Colonic mucosa (tissue), 4 donors: Measurements from ENCODE around the gene ADAMTS18. TPM values are rescaled to one million over a fixed set of nuclear protein-coding genes. Genes with fewer than 3 reads are reported as not detected.
"Not testable (repeated sequence)": the region's sequence is repeated elsewhere in the genome, so short reads cannot be mapped to it uniquely, and the experiment has no call there.

Source experiments
- DNase-seq: peaks from one replicate; pipeline ENCODE4 v3.0.0-alpha.2; 2020
- H3K27ac ChIP-seq: fragments of 200-600 bp; one replicate; pipeline ENCODE4 v1.8.0; 2021
- H3K27me3 ChIP-seq: fragments of 200-600 bp; one replicate; pipeline ENCODE4 v1.8.0; 2021
- H3K36me3 ChIP-seq: fragments of 200-600 bp; one replicate; pipeline ENCODE4 v1.8.0; 2021
- H3K4me1 ChIP-seq: fragments of 200-600 bp; one replicate; pipeline ENCODE4 v1.8.0; 2021; ENCODE audit warnings: mild to moderate bottlenecking
- H3K4me3 ChIP-seq: fragments of 200-600 bp; one replicate; pipeline ENCODE4 v1.8.0; 2021
- H3K9ac ChIP-seq, 2 donors: one replicate each; pipeline ENCODE4 v1.7.0; 2013; ENCODE audit warnings: control low read depth in 2 of 2, low read depth in 2 of 2, low read length in 2 of 2
- H3K9me3 ChIP-seq: fragments of 200-600 bp; one replicate; pipeline ENCODE4 v1.8.0; 2021
- intact Hi-C: fragments of 100-400 bp; cut with DNase I; formaldehyde crosslinking; loops from one replicate; pipeline ENCODE4 v1.14.1; 2022
- total RNA-seq, 2 donors: library from RNA; stranded (reverse); fragmentation: NEBNext Ultra II Directional in 1 of 2; extraction: Animal tissue kit (Norgen Biotek cat#: 25700) in 1 of 2; gene quantifications; one replicate each; pipeline ENCODE4 v1.2.1, GENCODE V29; 2021
- TF ChIP-seq, protein P1 (sequence below): fragments of 200-600 bp; IDR thresholded peaks from one replicate; pipeline ENCODE4 v1.8.0; 2022; ENCODE audit warnings: antibody characterized with exemption, mild to moderate bottlenecking
- donor health status: healthy.
- donor health status: DM: no; HTN: no; CAD: no.
- donor health status: DM: no; HTN: no; CAD: no.

Gene ADAMTS18
- total RNA-seq, 2 donors from 2014 or later, result 0.05 to 0.29 TPM

DNA sequence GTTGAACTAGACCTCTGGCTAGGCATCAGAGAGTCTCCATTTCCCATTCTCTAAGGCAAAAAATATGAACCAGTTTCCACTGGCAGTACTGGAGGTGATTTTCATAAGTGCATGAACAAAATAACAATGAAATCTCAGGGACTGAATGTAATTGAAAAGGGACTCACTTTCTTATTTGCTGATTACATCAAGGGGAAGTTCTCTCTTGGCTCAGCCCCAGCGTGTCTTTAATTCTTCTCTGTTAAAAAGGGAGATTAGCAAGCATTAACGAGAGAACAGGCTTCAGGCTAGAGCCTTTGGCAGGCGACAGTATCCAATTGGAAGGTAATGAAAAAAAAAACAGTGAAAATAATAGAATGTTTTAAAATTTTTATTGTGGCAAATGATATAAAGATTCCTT is 34.0 kb upstream of the ADAMTS18 start:
- DNase-seq, result no peak
- H3K36me3 ChIP-seq, result no peaks in the 10 kb centered on the region
- no peak overlapping the region for H3K9ac ChIP-seq
- no peak overlapping the region for H3K4me3 ChIP-seq
- no peak overlapping the region for H3K27ac ChIP-seq
- TF ChIP-seq, protein P1, sequence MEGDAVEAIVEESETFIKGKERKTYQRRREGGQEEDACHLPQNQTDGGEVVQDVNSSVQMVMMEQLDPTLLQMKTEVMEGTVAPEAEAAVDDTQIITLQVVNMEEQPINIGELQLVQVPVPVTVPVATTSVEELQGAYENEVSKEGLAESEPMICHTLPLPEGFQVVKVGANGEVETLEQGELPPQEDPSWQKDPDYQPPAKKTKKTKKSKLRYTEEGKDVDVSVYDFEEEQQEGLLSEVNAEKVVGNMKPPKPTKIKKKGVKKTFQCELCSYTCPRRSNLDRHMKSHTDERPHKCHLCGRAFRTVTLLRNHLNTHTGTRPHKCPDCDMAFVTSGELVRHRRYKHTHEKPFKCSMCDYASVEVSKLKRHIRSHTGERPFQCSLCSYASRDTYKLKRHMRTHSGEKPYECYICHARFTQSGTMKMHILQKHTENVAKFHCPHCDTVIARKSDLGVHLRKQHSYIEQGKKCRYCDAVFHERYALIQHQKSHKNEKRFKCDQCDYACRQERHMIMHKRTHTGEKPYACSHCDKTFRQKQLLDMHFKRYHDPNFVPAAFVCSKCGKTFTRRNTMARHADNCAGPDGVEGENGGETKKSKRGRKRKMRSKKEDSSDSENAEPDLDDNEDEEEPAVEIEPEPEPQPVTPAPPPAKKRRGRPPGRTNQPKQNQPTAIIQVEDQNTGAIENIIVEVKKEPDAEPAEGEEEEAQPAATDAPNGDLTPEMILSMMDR, result no peak
- no peaks in the 10 kb centered on the region for H3K4me1 ChIP-seq
- intact Hi-C loops, result no loop called here
- no peaks in the 10 kb centered on the region for H3K9me3 ChIP-seq
- H3K27me3 ChIP-seq, result no peaks in the 10 kb centered on the region

GRCh38 chr16:77467821-77468335 is 33.0 kb upstream of the ADAMTS18 start:
- intact Hi-C loops, result no loop called here
- Histone ChIP-seq H3K36me3 (no peaks in the 10 kb centered on the region), H3K27ac (no peak overlapping the region), H3K27me3 (no peaks in the 10 kb centered on the region), H3K9me3 (no peaks in the 10 kb centered on the region), H3K4me1 (no peaks in the 10 kb centered on the region), H3K9ac (no peak overlapping the region), H3K4me3 (no peak overlapping the region)
- TF ChIP-seq, protein P1, result no peak
- no peak for DNase-seq

- DNase-seq, H3K4me1 ChIP-seq, intact Hi-C loops: not testable (repeated sequence)
Observed at GRCh38 chr16:77463659-77464058, 28.8 kb upstream of the ADAMTS18 start.

GRCh38 chr16:77462894-77463293 is 28.1 kb upstream of the ADAMTS18 start:
- H3K36me3 ChIP-seq, result no peaks in the 10 kb centered on the region
- no peaks in the 10 kb centered on the region for H3K27me3 ChIP-seq
- H3K9ac ChIP-seq, result no peak overlapping the region
- no peaks in the 10 kb centered on the region for H3K9me3 ChIP-seq
- intact Hi-C loops, result no loop called here
- no peak for DNase-seq
- H3K27ac ChIP-seq, result no peak overlapping the region
- no peak overlapping the region for H3K4me3 ChIP-seq
- TF ChIP-seq, protein P1, result no peak
- H3K4me1 ChIP-seq, result no peaks in the 10 kb centered on the region

More at GRCh38 chr16:77463659-77464058, 28.8 kb upstream of the ADAMTS18 start:
- H3K36me3 ChIP-seq, H3K9me3 ChIP-seq, H3K9ac ChIP-seq, H3K27ac ChIP-seq, H3K27me3 ChIP-seq, H3K4me3 ChIP-seq: not testable (repeated sequence)

DNA sequence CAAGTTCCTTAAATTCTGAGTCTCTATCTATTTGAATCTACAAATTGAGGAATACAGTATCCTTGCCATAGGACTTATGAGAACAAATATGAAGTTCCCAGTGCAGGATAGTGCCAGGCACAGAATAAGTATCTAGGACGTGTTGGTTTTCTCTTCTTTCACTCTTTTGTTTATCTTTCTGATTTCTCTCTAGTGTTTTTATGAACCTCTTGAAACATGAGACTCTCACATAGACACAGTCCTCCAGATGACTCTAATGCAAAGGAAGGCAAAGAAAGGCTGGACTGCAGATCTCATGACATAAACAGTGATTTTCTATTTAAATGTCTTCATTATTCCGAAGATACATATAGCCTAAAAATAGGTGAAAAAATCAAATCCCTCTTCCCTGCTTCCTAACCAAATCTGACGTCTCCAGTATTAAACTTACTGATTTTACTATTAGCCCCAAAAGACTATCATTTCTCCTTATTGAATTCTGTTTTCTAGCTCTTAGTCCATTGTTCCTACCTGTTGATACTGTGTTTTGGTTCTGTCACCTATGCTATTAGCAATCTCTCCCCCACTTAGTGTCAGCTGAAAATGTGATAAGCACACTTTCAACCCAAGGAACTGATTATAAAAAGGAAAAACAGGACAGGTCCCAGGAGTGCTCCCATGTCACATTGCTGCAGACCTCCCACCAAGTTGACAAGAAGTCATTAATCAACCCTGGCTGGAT is 24.9 kb upstream of the ADAMTS18 start:
- no peaks in the 10 kb centered on the region for H3K4me1 ChIP-seq
- TF ChIP-seq, protein P1, result no peak
- no peak overlapping the region for H3K4me3 ChIP-seq
- DNase-seq, result no peak
- no peak overlapping the region for H3K9ac ChIP-seq
- no peaks in the 10 kb centered on the region for H3K36me3 ChIP-seq
- H3K27ac ChIP-seq, result no peak overlapping the region
- no peaks in the 10 kb centered on the region for H3K9me3 ChIP-seq
- H3K27me3 ChIP-seq, result no peaks in the 10 kb centered on the region
- intact Hi-C loops, result no loop called here

- intact Hi-C loops, result no loop called here
- Histone ChIP-seq H3K27me3 (no peaks in the 10 kb centered on the region), H3K9me3 (no peaks in the 10 kb centered on the region), H3K27ac (no peak overlapping the region), H3K36me3 (no peaks in the 10 kb centered on the region), H3K4me3 (no peak overlapping the region), H3K4me1 (no peaks in the 10 kb centered on the region), H3K9ac (no peak overlapping the region)
- DNase-seq, result no peak
- TF ChIP-seq, protein P1, result no peak
Observed at GRCh38 chr16:77457046-77457445, 22.2 kb upstream of the ADAMTS18 start.
